Activated gamma-delta T cell (primary cell): Measurements from ENCODE around the gene MACROH2A1.

ENCODE experiments used
- DNase-seq: peaks from one replicate; lab custom pipeline; 2025; lab: John Stamatoyannopoulos, UW

Gene MACROH2A1

DNA sequence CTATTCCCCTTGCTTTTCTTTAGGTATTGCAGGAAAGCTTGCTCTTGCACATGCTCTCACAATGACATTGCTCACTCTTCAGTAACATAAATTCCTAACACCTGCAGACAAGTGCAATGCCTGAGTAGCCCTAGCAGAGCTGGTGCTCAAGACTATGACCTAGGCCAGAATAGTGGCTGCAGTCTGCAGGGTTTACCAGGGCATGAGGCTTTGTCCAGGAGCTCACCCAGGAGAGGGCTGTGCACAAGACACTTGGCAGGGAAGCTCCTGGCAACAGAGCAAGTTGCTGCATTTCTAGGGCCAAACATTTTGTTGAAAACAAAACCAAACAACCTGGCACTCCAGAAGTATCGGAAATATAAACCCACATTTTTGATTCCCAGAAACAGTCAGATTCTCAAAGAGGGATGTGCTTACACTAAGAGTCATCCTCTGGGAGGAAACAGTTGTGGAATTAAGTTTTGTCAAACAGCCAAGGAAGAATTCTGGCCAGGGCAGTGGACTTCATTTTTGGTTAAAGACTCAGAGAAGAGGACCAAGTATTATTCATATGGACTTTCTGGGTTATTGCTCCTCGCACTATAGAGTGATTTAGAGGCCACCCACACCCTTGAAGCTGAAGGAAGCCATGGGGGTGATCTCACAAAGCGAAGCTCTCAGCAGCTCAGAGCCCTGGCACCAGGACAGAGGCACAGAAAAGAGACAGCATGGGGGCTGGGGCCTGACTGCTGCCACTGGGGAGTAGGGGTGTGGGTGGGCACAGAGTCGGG is 44.9 kb downstream of the MACROH2A1 start:
- no peak for DNase-seq

DNA sequence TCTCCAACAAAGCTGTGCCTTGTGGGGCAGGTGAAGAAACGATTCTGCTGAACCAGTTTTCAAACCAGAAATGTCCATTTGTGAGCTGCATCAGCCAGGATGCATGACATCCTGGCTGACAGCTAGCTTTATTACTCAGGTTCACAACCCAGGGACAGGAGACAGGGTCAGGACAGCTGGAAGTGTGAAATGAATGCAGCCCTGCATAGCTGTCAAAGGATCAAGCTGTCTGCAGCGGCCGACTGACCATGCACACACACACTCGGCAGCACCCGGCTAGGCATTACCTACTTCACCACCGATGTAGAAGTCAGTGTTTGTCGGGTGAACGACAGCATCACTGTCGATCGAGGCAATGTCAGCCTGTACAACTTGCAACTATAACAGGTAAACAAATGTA is 48.5 kb downstream of the MACROH2A1 start:
- DNase-seq, result no peak

DNA sequence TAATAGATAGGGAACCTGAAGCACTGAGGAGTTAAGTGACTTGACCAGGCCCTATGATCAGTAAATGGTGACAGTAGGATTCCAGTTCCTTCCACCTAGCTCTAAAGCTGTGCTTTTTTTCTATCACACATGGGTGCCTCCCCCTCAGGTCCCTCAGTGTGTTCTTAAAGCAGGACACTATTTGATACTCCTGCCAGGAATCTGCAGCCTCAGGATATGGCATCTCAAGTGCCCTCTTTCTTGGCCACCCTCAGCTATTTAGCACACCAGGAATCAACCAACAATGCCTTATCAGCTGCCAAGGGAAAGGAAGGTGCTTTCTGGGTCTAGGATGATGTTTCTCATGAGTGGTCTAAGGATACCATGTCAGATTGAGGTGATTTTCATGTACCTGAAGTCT is 49.1 kb downstream of the MACROH2A1 start:
- no peak for DNase-seq

DNA sequence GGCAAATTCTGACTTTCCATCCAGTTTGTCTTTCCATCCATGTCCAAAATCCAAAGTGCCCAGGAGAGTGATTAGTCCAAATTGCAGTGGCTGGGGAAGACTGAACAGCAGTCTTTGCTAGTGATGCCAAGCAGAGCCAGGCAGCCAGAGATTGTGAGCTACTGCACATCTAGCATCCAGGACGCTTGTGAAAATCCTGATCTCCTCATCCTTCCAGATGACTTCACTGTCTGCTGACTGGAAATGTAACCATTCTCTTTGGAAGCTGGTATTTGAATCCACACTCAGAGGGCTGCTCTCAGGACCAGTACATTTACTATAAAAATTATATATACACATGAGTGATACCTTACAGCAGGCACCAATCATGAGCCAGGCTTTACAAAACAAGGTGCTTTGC is 49.6 kb downstream of the MACROH2A1 start:
- DNase-seq, result no peak

DNA sequence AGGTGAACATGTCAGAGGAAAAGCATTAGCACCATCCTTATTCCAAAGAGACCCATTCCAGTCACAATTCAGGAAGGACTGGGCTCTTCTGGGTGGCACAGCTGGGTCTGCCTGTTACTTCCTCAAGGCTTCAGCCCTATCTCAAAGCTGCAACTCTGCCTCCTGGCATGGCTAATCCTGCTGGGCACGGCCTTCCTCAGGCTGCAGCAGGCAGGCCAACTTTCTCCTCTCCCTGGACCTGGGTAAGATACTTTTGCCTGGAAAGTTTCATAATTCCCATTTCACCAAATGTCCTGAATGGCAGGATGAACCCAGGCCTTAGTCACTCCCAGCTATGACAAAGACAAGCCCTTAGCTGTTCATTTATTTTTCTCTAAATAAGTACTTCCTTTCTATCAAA is 50.1 kb downstream of the MACROH2A1 start:
- no peak for DNase-seq

DNA sequence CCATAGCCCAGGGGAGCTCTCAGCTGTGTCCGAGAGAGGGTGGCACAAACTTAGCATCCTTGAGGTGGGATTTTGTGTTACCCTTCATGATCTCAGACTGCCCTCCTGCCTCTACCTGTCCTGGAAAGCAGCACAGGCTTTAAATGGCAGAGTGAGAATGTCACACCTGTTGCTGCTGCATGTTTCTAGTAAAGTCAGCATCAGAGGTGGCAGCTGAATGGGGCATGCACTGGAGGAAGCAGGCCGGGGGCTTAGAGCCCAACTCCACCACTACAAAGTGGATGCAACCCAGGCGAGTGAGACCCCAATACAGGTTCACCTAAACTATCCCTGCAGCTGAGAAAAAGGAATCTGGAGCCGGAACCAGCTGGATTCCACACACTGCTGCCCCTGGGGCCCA is 51.6 kb downstream of the MACROH2A1 start:
- DNase-seq, result no peak

DNA sequence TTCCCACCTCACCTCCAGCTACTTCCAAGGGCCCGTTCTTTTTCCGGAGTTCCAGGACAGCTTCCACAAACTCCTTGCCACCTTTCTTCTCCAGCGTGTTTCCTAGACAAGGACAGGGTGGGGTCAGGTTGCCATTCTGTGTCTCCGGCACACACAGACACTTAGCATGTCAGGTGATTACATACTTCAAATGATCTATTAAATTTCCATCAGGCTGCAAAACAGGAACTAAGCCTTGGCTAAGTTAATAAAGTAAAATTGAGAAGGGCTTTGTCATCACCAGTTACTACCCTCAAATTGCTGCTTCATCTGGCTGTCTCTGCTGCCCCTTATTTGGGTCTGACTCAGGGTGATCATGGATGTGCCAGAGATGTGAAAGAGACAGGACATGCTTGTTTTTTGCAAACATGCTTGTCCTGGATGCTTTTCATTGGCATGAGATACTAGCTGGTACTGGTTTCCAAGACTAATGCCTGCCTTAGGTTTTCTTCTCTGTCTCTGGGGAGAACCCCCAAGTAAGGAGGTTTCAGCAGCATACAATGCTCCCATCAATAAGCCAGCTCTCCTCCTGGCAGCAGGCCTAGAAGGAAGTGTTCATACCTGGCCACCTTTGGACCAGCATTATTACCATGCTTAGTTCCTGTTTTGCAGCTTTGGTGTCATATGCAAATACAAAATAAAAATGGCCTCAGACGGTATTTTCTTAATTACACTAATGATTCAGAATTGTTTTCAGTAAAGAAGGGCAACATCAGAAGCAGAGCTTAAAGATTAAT is 52.9 kb downstream of the MACROH2A1 start:
- no peak for DNase-seq

DNA sequence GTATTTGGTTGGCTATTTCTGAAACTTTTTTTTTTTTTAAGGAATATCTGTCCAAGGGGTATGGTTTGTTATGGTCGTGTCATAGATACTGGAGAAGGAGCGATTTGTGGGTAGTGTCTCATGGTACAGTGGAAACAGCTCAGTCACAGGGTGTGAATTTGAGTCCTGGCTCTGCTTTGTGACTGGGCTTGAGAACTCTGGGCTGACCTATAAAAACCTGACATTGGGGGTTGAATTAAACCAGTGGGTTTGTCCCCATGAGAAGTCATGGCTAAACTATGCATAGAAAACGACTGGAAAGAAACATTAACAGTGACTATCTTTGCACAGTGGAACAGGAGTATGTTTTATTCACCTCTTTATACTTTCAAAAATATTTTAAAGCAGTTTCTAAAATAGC is 54.7 kb downstream of the MACROH2A1 start:
- DNase-seq, result no peak

DNA sequence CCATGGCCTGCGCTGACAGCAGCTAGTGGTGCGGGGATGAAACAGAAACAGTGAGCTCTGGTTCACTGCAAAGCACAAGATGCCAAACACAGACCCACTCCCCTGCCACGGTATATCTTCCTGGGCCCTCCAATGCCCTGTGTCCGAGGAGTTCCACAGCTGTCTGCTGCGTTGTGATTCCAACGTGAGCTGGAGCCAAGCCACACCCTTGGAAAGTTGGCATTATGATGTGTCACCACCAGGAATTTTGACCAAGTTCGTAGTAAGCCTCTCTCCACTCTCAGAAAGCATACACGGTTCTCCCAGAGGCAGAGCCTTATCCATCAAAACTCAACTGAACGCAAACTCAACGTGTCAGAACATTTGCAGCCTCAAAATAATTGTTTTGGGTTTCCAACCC is 55.6 kb downstream of the MACROH2A1 start:
- DNase-seq, result no peak

DNA sequence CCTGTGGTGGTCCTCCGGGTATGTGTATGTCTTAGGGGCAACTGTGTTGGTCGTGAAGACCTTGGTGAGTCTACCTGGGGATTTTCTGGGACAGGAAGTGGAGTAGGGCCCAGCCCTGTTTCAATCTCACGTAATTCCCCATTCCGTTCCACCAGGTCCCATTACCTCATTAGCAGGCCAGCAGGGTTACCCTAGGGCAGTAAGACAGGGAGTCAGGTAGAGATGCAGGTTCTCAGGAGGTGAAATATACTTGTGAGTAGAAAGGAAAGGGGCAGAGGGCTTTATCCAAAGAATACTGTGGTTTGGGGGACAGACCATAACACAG is 56.5 kb downstream of the MACROH2A1 start:
- DNase-seq, result no peak

DNA sequence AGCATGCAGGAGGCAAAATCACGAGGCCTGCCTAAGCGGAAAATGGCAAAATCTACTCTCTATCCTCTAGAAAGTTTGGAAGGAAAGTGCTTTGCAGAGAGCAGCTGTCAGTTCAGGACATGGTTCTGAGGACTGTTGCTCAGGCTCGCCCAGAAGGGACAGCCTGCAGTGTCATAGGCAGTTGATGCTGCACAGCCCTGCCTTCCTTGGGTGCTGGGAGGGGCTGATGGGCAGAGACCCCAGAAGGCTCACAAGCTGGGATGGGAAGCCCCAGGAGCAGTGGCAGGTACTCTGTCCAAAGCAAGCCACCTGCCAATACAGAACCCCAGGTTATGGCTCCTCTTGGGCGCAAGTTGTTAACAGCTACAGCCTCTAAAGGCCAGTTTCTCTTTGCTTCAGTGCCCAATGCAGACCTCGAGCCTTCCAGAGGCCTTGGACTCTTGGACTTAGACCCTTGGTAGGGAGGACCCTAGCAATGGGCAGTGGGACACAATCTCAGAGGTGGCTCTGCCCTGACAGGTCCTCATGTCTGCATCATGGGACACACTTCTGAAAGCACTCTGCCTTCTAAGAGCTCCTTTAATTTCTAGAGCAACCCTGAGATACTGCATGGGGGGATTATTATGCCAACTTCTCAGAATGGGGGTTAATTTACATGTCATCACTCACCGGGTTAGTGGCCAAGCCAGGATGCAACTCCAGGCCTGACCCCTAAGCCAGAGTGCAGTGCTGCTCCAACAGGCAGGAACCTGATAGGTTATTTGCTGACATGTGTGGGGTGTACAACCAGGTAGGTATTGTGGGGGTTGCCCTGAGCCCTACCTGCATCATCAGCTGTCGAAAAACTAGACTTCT is 57.1 kb downstream of the MACROH2A1 start:
- DNase-seq, result no peak

DNA sequence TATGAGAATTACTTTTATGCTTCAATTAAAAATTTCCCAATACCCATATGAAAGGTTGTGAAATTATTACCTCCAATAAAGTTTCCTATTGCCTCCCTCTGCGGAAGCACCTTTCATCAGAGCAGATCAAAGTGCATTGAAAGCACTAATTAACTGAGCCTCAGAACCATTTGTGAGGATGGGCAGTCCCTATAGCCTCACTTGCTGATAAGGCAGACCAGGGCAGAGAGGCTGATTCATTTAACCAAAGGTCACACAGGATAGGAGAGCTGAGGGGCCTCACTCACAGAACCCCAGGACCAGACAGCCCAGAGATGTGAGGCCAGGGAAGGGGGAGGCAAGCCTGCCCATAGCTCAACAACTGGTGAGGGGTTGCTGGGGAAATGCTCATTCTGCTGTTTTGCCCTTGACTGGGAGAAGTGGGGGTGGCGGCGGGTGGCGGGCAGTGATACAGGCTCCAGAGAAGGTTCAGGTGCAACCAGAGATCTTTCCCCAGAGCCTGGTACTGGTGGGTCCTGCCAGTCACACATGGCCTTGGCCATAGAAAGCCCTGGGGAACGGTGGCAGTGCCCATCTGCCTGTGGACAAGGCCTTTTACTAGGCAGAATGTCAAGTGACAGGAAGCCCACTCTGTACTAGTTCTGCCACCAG is 57.9 kb downstream of the MACROH2A1 start:
- DNase-seq, result no peak

DNA sequence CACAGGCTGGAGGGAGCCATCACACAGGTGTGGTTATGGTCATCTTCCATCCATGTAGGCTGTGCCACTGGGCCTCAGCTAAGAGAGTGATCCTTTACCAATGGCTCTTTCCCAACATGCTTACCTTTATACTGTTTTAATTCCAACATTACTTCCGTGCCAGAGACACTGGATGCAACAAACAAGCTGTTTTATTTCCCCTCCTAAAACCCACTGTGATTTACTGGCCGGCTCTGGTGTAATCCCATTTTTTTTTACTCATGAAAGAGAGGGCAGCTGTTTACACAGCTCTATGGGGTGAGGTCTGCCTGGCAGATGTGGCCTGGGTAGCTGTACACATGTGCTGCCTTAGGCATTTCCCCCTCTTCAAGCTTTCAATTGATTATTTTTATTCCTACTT is 58.5 kb downstream of the MACROH2A1 start:
- no peak for DNase-seq

DNA sequence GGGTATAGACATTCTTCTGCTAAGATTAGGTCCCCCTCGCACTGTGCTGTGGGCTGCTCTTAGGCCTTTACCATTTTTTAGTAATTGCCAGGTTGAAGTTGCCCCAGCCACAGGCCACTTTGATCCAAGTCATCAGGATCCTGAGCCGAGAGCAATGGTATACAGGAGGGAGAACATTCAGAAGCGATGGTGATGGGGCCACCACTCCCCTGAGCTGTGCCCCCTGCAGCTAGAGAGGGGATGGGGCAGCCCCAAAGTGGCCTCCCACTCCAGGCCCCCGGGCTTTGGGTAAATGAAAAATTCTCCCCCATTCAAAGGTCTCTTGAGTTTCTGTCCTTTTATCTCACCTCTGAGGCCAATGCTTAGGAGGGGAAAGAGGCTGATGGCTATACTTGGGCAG is 59.4 kb downstream of the MACROH2A1 start:
- DNase-seq, result no peak

DNA sequence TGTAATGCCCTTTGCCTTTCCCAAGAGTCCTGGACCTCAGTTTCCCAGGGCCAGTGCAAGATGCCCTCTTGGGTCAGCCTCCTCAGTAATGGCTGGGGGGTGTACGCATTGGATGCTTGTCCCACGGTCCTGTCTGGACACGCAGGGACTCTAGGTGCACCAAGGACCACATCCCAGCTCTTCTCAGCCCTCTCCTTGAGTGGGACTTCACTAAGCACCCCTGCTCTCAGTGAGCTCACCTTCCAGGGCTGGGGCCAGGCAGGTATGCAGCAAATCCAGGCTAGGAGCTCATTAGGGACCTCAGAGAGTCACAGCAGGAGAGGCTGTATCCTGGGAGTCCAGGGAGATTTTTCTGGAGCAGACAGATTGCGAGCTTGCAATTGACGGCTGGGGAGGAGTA is 59.8 kb downstream of the MACROH2A1 start:
- DNase-seq, result no peak

DNA sequence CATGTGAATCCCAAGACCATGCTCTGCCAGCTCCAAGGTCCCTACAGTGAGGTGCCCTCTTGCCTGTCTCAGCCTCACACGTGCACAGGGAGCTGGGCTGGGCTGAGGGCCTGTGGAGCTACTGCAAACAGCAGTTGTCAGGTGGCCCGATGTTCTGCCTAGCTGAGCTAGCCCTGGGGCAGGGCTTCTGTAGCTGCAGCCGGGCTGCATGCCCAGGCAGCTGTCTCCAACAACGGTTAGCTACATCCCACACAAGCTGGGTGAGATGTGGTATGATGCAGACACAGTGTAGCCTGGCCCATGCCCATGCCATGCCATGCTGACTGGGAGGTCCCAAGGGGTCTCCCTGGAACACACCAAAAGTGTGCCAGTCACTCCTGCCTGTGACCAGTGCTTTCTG is 62.0 kb downstream of the MACROH2A1 start:
- no peak for DNase-seq

DNA sequence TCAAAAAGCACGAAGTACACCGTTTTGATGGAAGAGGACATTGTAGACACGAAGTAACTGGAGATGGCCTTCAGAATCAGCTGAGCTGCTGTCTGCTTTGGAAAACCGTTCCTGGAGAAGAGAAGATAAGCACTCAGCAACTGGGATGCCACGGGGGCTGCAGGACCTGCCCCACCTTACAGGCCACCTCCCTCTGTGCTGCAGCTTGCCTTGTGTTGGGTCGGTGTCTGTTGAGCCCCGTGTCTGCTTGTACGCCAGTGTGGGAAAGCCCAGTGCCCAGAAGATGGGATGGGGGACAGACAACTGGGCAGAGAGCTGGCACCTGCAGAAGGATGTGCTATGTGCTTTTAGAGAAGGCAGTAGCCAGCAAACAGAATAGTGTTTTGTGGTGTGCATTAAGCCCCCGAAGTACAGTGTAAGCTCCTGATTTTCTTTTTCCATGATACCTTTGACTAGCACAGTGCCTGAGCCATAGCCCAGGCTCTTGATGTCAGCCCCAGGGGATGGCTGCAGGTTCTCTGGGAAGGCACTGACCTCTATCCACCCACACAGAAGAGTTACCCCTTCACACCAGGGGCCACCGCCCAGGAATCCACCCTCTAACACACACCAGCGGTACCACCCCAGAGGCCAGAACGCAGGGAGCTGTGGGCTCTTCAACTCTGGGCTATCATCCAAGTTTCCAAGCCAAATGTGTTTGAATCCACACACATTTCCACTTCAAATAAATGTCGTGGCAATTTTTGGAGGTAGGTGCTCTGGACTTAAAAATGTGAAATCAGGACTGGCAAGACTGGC is 63.8 kb downstream of the MACROH2A1 start:
- no peak for DNase-seq

DNA sequence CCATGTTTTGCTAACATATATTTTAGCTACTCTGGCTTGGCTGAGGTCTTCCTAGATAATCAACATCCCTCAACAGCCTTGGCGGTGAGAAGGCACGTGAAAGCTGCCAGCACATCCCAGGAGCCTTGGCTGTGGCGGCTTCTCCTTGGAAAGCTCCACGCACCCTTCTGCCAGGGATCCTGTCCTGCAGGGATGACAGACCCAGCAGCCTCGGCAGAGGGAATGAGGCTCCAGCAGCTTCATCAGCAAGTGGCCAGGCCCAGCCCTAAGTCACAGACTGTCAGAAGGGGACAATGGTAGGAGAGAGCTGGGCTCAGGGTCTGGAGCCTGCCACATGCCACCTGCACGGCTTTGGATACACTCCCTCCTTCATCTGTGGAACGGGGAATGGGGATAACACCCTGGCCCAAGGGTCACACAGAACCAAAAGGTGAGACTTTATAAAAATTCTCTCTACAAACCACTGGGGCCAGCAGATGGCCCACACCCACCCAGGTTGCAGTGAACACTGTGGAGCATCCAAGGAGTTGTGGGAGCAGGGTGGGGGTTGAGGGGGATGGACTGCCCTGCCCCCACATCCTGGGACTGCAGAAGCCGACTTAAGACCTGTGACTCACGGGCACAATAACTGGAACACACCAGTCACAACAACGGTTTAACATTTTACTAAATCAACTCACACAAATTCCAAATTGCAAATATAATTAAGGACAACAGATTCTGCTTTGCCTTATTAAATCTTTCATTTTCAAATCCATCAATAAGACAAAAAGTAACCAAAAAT is 65.1 kb downstream of the MACROH2A1 start:
- no peak for DNase-seq

DNA sequence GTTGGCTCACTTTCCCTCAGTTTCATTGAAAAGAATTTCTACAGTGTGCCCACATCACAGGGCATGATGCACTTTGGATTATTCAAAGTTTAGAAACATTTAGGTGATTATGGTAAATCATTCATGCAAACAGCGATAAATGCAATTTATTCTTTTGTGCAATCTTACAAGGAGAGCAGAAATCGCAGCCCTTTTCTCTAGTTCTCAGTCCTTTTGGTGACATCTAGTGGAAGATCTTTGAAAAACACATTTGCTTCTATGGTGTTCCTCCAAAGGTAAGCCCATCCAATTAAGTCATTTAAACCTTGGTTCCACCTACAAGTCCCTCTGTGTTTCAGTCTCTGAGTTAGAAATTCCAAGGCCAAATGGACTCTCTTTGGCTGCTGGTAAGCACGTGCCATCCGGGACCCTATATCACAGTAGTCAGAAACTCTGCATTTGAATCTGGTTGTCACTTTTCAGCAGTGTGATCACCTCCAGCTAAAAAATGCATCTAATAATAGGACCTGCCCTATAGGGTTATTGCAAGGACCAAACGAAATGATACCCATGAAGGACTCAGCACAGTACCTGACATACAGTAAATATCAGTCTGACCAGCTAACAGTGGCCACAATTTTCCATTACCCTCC is 66.4 kb downstream of the MACROH2A1 start:
- DNase-seq, result no peak

DNA sequence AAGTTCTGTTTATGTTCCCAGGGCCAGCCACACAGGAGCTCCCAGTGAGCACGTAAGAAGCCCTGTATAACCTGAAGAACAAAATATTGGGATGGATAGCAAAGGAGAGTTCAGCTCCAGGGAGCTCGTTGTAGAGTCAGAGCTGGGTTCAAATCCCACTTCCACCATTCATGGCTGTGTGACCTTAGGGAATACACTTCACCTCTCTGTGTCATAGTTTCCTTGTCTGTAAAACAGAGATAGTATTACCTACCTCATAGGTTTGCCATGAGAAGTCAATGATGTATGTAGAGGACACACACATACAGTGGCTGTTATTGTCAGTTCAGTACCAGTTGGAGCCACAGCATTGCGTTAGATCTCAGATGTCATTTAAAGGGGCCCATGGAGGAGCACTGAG is 67.4 kb downstream of the MACROH2A1 start:
- DNase-seq, result no peak
